GM12891 (cell line): ENCODE measurements around the gene COL26A1.

Experiments used
- PAX5 ChIP-seq: IDR thresholded peaks from 2 replicates; pipeline ENCODE4 v1.6.1; 2011; ENCODE audit warnings: low read length, moderate library complexity, mild to moderate bottlenecking; ENCODE audit not compliant: insufficient read depth, severe bottlenecking
- POLR2A ChIP-seq: IDR thresholded peaks from 2 replicates; pipeline ENCODE4 v1.6.1; 2011; ENCODE audit warnings: low read depth, low read length, control low read depth
- POLR2AphosphoS5 ChIP-seq: IDR thresholded peaks from 2 replicates; pipeline ENCODE4 v1.6.1; 2011; ENCODE audit warnings: low read depth, low read length, control low read depth
- POU2F2 ChIP-seq: IDR thresholded peaks from 2 replicates; pipeline ENCODE4 v1.6.1; 2011; ENCODE audit warnings: low read depth, mild to moderate bottlenecking, control low read depth, low read length, moderate library complexity
- SPI1 ChIP-seq: IDR thresholded peaks from 2 replicates; pipeline ENCODE4 v1.6.1; 2011; ENCODE audit warnings: low read depth, low read length, control low read depth
- TAF1 ChIP-seq: IDR thresholded peaks from 2 replicates; pipeline ENCODE4 v1.6.1; 2011; ENCODE audit warnings: low read depth, low read length, control low read depth

- no peak for TF ChIP-seq POLR2A
- TF ChIP-seq SPI1 = no peak
- TF ChIP-seq POLR2AphosphoS5 = no peak
- no peak for TF ChIP-seq TAF1
- TF ChIP-seq PAX5 = no peak
- TF ChIP-seq POU2F2 = no peak
Observed at GRCh38 chr7:101575721-101576120, 213.0 kb downstream of the COL26A1 start.
